Thyroid gland (tissue), 4 donors: ENCODE data around the gene CCBE1.

ENCODE experiments used
- POLR2A ChIP-seq, 2 donors: fragments of 450-650 bp; IDR thresholded peaks; one replicate each; pipeline ENCODE4 v1.6.1; 2017; ENCODE audit warnings: antibody characterized with exemption in 2 of 2, mild to moderate bottlenecking in 2 of 2, moderate library complexity in 1 of 2
- TF ChIP-seq, protein P1 (sequence below), 6 experiments: fragments of 200-600 bp in 3 of 6; fragments of 450-650 bp in 3 of 6; sonication (generic) in 3 of 6; IDR thresholded peaks; one replicate each; pipeline ENCODE4 v1.5.1; 2016 to 2019; ENCODE audit warnings: antibody characterized with exemption in 6 of 6, mild to moderate bottlenecking in 2 of 6, inconsistent platforms in 1 of 6, moderate library complexity in 1 of 6

DNA sequence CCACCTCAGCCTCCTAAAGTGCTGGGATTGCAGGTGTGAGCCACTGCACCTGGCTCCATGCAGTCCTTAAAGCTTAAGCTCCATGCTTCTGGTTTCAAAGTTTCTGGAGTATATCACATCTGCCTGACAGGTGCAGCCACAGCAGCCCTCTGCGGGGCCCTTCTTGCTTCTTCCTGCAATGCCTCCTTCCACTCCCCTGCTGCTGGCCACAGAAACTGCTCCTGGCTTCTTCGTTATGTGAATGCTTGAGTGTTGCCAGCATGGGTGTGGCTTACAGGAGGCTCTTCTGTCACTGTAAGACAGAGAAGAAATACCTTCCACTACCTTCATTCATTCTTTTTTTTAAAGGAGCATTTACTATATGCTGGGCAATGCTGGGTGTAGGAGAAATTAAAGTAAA, 10.1 kb upstream of the CCBE1 start:
- TF ChIP-seq, protein P1, sequence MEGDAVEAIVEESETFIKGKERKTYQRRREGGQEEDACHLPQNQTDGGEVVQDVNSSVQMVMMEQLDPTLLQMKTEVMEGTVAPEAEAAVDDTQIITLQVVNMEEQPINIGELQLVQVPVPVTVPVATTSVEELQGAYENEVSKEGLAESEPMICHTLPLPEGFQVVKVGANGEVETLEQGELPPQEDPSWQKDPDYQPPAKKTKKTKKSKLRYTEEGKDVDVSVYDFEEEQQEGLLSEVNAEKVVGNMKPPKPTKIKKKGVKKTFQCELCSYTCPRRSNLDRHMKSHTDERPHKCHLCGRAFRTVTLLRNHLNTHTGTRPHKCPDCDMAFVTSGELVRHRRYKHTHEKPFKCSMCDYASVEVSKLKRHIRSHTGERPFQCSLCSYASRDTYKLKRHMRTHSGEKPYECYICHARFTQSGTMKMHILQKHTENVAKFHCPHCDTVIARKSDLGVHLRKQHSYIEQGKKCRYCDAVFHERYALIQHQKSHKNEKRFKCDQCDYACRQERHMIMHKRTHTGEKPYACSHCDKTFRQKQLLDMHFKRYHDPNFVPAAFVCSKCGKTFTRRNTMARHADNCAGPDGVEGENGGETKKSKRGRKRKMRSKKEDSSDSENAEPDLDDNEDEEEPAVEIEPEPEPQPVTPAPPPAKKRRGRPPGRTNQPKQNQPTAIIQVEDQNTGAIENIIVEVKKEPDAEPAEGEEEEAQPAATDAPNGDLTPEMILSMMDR (IDR thresholded peaks at IDR 0.05) = no peak
- no peak for TF ChIP-seq POLR2A (IDR thresholded peaks at IDR 0.05)
